NCI-H2227 (cell line): ENCODE data around the gene SFSWAP.
A peak's percentile ranks its signal among the peaks of the same experiment; 100 is the strongest.
"Not testable (repeated sequence)": the region's sequence is repeated elsewhere in the genome, so short reads cannot be mapped to it uniquely, and the experiment has no call there.

ENCODE experiments used
- DNase-seq: peaks from one replicate; lab custom pipeline; 2025; ENCODE audit not compliant: unreplicated experiment; lab: John Stamatoyannopoulos, UW

Gene SFSWAP

DNA sequence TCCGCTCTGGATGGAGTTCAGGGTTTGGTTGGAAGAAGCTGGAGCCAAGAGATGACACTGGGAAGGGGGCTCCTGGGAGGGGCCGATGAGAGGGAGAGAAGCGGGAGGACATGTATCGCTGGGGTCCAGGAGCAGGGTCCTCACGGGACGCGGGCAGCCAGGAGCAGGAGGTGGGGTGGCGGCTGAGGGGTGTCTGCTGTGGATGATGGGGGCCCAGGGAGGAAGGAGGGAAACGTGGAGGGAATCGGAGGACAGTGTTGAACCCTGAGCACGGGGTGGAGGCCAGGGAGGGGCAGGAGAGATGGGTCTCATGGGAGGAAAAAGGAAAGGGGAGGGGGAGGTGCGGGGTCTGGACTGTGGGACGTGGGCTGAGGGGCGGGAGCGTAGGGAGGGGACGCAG, 31.7 kb upstream of the SFSWAP start:
- not testable (repeated sequence) for DNase-seq

DNA sequence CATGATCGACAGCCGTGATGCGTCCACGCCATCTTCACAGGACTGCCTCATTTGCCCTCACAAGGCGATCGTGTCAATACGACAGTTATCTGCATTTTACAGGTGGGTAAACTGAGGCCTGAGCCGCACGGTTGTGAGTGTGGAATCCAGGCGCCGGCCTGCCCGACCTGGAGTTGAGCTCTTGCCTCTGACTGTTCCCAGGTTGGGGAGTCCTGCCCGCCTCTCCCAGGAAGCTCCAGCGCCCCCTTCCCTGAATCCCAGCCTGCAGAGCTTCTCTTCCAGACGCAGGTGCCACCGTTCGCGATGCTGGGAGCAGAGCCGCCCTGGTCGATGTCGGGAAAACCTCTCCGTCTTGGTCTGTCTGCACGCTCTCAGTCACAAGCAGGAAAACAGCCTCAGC, 31.1 kb upstream of the SFSWAP start:
- not testable (repeated sequence) for DNase-seq

DNA sequence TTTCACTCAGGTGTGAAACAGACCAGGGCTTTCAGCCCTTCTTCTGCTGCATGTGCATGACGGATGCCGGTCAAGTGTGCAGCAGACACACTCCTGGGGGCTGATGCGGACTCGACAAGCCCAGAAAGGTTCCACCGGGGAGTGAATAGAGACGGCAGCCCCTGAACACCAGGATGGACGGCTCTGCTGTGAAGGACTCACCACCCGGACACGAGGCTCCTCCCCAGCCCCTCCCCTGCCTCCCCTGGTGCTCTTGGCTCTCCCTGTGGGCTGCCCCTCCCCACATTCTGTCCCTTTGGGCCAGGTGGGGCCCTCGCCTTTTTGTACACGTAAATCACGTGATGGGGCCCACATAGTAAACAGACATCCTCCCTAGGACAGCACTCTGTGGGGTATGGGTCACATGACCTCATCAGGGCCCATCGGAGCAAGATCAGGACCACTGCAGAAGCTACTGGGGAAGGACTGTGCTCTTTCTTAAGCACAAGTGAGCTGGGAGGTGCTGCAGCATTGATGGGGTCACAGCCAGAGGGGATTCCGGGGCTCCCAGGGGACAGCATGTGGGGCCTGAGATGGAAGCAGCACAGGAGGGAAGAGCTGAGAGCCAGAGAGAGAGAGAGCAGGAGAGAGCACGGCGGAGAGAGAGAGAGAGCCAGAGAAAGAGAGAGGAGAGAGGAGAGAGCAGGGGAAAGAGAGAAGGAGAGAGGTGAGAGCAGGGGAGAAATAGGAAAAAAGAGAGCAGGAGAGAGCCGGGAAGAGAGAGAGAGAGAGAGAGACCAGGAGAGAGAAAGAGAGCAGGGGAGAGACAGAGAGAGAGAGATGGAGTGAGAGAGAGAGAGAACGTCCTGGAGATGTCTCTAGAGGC, 30.3 kb upstream of the SFSWAP start:
- DNase-seq = not testable (repeated sequence)

DNA sequence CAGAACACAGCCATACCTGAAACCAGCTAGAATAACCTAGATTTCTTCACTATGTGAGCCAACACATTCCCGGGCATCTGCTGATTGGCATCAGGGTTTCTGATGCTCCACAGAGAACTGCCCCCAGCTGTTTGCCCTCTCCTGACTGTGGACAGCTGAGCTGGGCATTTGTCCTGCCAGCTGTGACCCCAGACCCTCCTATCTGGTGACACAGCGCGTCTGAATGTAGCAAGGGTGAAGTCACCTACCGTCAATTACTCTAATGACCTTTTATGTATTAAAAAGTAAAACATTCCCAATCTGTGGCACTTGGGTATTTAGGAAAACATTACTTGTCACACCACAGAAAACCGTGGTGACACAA, 29.7 kb upstream of the SFSWAP start:
- DNase-seq = no peak

DNA sequence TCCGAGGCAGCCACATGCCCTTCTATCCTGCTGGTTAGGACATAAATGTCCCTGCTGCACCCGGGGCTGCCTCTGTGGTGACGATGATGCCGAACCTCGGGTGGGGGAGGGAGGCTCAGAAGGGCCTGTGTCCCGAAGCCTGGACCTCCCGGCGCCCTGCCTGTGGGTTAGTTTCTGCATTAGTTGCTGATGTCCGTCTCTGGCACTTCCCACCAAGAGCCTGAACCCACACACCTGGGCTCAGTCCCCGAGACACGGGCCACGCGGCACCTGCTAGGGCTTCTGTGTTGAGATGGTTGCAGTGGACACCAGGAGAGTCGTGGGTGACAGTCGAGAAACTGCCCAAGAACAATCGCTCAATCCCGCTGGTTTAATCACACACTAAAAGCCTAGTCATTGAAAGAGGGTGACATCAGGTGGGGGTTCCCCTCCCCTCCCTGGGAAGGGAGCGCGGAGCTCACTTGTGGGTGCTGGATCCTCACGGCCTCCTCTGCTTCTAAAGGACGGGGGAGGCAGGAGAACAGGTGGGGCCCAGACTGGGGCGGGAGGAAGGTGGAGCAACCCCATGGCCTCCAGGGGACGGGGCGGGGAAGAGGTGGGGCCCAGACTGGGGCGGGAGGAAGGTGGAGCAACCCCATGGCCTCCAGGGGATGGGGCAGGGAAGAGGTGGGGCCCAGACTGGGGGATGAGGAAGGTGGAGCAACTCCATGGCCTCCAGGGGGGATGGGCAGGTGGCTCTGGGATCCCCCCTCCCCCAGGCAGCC, 29.0 kb upstream of the SFSWAP start:
- not testable (repeated sequence) for DNase-seq

DNA sequence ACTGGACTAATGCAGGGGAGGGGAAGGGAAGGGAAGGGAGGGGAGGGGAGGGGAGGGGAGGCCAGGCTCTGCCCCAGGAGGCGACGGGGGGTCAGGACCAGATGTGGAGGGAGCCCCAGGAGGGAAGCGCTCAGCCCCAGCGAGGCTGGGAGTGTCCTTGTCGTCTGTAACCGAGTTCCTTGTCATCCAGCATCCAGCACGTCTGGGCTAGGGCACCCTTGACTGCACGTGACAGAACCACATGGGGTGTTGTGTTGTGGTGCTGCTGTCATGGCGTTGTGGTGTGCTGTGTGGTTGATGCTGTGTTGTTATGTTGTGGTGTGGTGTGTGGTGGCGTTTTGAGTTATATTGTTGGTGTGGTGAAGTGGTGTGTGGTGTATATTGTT, 28.4 kb upstream of the SFSWAP start:
- DNase-seq = no peak

DNA sequence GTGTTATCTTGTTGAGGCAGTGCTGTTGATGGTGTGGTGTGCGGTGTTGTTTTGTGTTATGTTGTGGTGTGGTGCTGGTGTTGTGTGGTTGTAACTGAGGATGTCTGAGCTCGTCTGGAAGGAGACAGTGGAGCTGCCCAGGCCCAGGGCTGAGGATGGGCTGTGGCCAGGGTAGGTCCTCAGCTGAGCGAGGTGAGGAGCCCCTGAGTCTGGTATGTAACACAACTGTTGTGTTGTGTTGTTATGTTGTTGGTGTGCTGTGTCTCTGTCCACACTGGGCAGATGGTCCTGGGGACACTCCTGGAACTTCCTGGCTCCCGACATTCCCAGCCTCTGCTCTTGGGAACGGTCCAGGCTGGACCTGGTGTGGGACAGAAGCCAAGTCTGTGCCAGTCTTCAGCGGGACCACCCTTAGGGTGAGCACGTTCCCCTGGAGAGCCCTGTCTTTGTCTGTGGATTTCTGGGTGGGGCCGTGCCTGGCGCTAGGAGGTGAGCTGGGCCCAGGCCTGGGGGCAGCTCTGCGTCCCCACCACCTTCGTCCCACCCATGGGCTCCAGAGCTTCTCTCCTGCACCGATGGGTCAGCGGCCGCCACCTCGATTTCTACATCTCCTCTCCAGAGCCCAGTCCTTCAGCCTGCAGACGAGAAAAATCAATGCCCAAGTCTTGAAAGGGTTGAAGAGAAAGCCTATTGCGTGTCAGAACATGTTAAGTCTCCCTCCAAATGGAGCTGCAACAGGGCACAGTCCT, 27.4 kb upstream of the SFSWAP start:
- DNase-seq = peak; percentile 47

DNA sequence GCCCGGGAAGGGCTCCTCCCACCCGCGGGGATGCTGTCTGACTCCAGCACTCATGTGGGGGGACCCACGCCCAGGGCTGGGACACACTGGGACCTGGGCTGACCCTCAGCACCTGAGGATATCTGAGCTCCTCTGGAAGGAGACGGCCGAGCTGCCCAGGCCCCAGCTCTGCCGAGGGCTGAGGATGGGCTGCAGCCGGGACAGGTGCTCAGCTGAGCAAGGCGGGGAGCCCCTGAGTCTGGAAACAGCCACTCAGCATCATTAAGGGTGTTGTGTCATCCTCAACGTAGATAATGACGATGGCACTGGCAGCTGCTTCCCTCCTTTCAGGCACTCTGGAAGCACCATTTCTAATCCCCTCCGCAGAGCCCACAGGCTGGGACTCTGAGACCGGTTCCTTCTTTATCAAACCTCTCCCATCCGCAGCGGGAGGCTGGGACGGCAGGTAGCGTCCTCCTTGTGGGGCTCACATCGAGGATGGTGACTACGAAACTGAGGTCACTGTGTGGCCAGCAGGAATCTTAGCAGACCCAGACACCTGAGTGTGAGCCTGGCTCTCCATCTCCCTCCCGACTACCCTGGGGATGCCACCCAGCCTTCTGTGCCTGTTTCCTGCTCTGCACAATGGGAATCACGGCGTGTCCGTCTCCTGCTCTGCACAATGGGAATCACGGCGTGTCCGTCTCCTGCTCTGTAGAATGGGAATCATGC, 26.7 kb upstream of the SFSWAP start:
- DNase-seq = peak; percentile 61

DNA sequence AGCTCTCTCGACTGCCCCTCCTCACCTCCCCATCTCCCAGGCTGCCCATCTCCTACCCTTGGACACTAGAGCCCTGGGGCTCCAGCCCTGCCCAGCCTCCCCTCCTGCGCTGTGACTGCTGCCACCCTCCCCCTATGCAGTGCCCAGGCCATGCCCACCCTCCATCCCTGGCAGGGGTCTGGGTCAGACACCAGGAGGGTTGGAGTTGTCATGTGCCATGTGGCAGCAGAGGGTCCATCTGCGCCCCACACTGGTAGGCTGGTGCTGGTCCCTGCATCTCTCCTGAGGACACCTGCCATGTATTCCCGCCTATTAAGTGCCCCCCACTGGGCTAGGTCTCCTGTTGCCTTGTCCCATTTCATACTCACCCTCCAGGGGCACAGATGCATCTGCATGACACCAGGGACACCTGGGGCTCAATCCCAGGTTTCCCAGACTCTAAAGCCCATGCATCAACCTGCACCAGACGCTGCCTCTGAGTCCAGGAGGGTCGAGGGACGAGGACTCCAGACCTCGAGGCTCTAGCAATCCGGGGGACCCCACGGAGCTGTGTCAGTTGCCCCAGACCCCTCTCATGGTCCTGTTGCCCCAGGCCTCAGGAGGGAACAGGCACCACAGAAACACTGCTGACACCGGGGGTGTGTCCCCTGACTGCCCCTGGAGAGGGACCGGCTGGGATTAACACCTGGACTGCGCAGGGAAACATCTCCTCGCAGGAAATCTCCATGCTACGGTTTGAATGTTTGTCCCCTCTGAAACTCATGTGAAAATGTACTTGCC, 23.4 kb upstream of the SFSWAP start:
- DNase-seq = no peak

DNA sequence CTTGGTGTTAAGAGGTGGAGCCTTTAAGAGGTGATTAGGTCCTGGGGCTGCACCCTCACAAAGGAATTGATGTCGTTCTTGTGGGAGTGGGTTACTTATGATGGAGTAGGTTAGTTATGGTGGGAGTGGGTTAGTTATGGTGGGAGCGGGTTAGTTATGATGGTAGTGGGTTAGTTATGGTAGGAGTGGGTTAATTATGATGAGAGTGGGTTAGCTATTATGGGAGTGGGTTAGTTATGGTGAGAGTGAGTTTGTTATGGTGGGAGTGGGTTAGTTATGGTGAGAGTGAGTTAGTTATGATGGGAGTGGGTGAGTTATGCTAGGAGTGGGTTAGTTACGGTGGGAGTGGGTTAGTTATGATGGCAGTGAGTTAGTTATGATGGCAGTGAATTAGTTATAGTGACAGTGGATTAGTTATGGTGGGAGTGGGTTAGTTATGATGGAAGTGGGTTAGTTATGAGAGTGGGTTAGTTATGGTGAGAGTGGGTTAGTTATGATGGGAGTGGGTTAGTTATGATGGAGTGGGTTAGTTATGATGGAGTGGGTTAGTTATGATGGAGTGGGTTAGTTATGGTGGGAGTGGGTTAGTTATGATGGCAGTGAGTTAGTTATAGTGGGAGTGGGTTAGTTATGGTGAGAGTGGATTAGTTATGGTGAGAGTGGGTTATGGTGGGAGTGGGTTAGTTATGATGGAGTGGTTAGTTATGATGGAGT, 22.6 kb upstream of the SFSWAP start:
- DNase-seq = no peak

DNA sequence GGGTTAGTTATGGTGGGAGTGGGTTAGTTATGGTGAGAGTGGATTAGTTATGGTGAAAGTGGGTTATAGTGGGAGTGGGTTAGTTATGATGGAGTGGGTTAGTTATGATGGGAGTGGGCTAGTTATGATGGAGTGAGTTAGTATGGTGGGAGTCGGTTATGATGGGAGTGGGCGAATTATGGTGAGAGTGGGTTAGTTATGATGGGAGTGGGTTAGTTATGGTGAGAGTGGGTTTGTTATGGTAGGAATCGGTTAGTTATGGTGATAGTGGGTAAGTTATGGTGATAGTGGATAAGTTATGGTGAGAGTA, 22.1 kb upstream of the SFSWAP start:
- no peak for DNase-seq

DNA sequence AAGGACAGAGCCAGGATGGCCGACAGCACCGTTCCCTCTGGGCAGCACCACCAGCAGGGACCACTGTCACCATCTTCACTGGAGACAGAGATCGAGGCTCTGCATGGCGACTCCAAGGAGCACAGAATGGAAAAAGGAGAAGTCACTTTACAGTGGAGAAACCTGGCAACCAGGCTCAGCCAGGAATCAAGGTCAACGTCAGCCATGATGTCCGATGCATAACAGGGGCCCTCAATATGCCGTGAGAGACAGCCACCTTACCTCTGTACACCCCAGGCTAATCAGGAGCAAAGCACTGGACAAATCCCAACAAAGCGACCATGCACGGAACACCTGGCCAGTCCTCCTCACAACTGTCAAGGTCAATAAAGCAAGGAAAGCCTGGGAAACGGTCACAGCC, 20.6 kb upstream of the SFSWAP start:
- no peak for DNase-seq

DNA sequence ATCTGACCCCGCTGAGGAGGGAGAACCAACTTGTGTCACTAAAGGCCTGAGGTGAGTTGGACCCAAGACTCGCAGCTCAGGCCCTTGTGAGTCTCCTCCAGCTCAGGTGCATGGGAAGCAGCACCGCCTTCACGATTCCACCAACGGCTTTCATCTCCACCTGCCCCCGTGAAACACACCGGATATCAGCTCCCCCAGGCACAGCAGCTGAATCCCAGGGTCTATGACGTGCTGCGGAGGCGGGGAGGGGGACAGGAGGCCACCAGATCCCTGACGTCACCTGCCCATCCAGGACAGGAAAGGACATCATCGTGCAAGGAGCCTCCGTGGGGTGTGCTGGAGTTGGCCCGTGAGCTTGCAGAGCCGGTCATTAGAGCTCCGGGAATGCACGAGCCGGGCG, 18.5 kb upstream of the SFSWAP start:
- no peak for DNase-seq

DNA sequence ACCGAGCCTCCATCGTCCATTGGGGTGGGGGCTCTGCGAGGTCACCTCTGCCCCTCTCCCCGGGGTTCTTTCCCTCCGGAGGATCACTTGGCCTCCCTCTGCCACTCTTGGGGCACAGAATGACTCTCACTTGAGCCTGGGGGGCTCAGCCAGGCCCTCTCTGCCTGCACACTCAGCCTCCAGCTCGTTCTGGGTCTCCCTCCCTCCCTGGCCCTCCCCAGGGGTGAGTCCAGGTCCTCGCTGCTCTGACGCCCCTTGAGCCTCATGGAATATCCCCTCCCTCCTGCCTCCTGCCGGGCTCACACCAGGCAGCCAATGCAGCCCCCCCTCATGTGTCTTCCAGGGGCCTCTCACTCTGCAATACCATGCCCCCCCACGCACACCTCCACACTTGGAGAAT, 17.7 kb upstream of the SFSWAP start:
- no peak for DNase-seq

DNA sequence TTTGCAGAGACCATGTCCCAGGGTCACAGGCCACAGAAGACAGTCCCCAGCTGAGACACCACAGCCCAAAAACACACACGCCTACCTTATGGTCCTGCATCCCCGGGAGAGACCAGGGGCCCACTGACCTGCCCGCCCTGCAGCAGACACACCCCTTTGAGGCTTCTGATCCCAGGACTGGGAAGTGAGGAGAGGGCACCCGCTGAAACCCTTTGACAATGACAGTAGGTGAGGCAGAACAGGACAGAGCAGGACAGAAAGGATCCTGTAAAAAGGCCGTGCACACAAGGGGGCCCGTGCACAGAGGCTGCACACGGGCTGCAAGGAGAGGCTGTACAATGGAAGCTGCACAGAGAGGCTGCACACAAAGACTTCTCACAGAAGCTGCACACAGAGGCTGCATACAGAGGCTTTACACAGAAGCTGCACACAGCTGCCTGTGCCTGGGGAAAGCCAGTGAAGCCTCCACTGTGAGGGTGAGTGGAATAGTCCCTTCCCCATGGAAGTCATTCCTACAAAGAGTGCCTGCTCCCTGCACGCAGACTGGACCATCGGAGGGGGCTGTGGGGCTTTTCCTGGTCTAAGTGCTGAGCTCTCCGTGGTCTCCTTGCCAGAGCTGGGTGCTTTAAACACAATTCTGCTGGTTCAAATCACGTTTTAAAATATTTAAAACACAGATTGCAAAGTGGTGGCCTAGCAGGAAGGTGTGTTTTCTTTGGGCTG, 16.6 kb upstream of the SFSWAP start:
- no peak for DNase-seq

DNA sequence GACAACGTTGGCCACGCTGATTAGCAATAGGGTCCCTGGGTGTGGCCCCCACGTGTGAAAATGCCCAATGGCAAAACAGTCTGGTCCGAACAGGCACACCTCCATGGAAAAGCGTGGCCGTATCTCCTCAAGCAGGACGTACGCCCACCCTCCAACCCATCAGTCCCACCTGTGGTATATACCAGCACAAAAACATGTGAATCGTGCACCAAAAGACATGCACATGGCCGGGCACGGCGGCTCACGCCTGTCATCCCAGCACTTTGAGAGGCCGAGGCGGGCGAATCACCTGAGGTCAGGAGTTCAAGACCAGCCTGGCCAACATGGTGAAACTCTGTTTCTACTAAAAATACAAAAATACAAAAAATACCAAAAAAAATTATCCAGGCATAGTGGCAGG, 14.9 kb upstream of the SFSWAP start:
- DNase-seq = no peak

DNA sequence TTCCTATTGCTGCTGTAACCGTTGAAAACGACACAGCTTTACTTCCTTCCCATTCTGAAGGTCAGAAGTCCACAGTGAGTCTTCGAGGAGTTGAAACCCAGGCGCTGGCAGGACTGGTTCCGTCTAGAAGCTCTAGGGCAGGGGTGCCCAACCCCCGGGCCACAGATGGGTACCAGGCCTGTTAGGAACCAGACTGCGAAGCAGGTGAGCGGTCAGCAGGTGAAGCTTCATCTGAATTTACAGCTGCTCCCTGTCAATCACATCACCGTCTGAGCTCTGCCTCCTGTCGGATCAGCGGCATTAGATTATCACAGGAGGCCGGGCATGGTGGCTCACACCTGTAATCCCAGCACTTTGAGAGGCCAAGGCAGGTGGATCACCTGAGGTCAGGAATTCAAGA, 12.6 kb upstream of the SFSWAP start:
- DNase-seq = no peak

DNA sequence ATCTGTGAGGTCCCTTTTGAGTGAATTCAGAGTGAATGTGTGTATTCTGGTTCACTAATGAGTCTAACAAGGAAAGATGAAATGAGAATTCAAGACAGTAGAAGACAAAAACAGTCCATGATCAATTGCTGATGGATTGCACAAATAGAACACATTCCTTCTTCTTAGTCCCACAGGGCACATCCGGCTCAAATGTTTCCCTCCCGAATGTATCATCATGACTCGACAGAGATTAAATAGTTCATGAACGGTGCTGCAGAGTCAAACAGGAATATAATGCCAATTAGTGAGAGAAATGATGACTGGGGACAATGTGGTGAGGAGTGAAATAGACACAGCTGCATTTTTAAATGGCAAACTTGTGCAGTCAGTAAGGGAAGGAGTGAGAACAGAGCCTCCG, 11.5 kb upstream of the SFSWAP start:
- no peak for DNase-seq

DNA sequence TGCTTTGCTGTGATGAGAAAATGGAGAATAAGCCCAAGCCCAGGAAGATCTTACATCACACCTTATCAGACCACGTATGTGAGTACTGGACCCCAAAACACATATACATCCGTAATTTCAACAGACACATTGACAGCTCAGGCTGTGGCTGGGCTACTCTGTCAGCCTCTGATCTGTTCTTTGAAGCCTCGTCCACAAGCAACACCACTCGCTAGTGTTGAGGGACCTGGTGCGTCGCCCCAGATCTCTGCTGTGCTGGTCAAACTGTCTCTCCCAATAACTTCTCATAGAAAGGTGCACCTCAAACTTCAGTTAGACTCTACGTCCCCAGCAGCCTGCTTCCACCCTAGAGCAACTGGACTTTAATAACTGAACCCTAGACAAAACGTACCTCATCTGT, 10.6 kb upstream of the SFSWAP start:
- no peak for DNase-seq
